ENCODE results near the gene BCAS3. TPM values are rescaled to one million over a fixed set of nuclear protein-coding genes. Genes with fewer than 3 reads are reported as not detected.

Gene BCAS3
- total and polyA plus RNA-seq, 4 donors: 5.8 to 24.6 (median 10.1) TPM

DNA sequence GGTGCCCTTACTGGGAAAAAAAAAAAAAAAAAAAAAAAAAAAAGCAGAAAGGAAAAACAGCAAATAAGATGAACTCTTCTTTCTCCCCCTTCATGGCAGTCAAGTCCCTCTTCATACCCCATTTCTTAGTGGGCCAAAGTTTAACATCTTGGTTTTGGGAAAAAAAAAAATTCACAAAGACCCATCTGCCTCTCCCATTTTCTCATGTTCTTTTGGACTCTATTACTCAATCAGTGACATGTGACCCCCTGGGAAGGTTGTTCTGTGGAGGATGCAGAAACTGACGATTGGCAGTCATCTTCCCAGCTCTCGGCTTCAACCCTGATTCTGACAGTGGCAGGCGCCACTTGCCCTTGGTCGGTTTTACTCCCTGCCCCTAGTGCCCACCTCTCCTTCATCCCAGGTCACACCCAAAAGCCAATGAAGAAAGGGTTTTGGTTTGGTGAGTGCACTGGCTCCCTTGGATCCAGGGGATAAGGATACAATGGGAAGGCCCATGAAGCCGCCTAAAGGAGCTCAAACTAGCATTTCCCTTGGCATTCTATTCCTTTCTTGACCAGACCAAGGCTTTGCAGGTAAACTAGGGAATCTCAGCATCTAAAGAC lies 661.3 kb downstream of the BCAS3 start:
- Histone ChIP-seq H3K4me3 (ENCODE audit: low read depth in 1 of 3, low read length in 3 of 3) (no peak overlapping the region), H3K36me3 (ENCODE audit: control insufficient read depth in 4 of 4, insufficient read depth in 3 of 4, low read depth in 1 of 4, low read length in 3 of 4) (no peaks in the 10 kb centered on the region), H3K27ac (ENCODE audit: low read depth in 1 of 2, low read length in 2 of 2) (no peak overlapping the region), H3K9ac (ENCODE audit: low read depth in 1 of 2, low read length in 2 of 2) (no peak overlapping the region), H3K9me3 (ENCODE audit: control insufficient read depth in 4 of 4, low read length in 3 of 4) (no peaks in the 10 kb centered on the region), H3K27me3 (ENCODE audit: control insufficient read depth in 4 of 4, insufficient read depth in 4 of 4, low read length in 3 of 4) (peaks cover 0 to 4% (median 0%) of the 10 kb centered on the region in 4 donors), H3K4me1 (ENCODE audit: control insufficient read depth in 4 of 4, insufficient read depth in 4 of 4, low read length in 3 of 4) (peaks cover 3 to 18% (median 14%) of the 10 kb centered on the region in 4 donors)
- 76% methylated on average over 5 of the region's 5 CpGs for WGBS
- no peak for DNase-seq (ENCODE audit: low spot score)
- TF ChIP-seq FOXA2 (IDR thresholded peaks at IDR 0.05) (no peak), HNF4A (conservative IDR thresholded peaks at IDR 0.05) (peak; percentile 23 to 35)

DNA sequence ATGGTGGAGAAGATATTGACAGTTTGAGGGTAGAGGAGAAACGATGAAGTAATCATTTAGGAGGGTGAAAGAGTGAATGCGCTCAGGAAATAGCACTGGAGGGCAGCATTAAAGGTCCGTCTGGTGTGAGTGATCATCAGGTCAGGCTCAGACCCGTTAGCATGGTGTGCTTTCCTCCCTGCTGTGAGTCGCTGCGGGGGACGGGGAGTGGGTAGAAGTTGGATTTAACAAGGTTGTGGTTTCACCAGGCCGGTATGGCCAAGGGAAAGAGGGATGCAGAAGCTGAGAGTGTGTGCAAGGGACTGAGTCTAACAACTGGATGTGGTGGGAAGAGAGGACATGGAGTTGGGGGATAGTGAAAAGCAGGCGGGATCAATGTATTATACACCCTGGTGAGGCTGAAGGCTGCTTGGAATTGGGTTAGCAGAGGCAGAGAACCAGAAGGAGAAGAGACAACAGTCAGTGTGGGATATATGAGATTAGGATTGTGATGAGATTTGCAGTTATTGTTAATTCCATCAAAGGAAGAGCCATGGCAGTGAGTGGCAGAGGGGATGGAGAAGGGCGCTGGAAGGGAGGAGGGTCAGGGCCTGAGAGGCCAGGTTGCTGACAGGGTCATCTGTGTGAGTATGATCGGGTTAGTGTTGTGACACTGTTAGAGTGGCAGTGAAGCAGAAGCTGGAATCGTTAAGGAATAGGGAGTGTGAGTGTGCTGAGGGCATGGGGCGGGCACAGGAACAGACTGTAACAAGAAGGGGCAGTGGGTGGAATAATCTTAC lies 663.0 kb downstream of the BCAS3 start:
- Histone ChIP-seq H3K9ac (ENCODE audit: low read depth in 1 of 2, low read length in 2 of 2) (no peak overlapping the region), H3K27ac (ENCODE audit: low read depth in 1 of 2, low read length in 2 of 2) (no peak overlapping the region), H3K9me3 (ENCODE audit: control insufficient read depth in 4 of 4, low read length in 3 of 4) (no peaks in the 10 kb centered on the region), H3K4me1 (ENCODE audit: control insufficient read depth in 4 of 4, insufficient read depth in 4 of 4, low read length in 3 of 4) (peaks cover 3 to 14% (median 10%) of the 10 kb centered on the region in 4 donors), H3K27me3 (ENCODE audit: control insufficient read depth in 4 of 4, insufficient read depth in 4 of 4, low read length in 3 of 4) (peaks cover 0 to 4% (median 0%) of the 10 kb centered on the region in 4 donors), H3K36me3 (ENCODE audit: control insufficient read depth in 4 of 4, insufficient read depth in 3 of 4, low read depth in 1 of 4, low read length in 3 of 4) (no peaks in the 10 kb centered on the region), H3K4me3 (ENCODE audit: low read depth in 1 of 3, low read length in 3 of 3) (no peak overlapping the region)
- TF ChIP-seq, protein P1, sequence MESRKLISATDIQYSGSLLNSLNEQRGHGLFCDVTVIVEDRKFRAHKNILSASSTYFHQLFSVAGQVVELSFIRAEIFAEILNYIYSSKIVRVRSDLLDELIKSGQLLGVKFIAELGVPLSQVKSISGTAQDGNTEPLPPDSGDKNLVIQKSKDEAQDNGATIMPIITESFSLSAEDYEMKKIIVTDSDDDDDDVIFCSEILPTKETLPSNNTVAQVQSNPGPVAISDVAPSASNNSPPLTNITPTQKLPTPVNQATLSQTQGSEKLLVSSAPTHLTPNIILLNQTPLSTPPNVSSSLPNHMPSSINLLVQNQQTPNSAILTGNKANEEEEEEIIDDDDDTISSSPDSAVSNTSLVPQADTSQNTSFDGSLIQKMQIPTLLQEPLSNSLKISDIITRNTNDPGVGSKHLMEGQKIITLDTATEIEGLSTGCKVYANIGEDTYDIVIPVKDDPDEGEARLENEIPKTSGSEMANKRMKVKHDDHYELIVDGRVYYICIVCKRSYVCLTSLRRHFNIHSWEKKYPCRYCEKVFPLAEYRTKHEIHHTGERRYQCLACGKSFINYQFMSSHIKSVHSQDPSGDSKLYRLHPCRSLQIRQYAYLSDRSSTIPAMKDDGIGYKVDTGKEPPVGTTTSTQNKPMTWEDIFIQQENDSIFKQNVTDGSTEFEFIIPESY (IDR thresholded peaks at IDR 0.05): no peak
- TF ChIP-seq RAD21 (IDR thresholded peaks at IDR 0.05) (no peak), NR2F2 (IDR thresholded peaks at IDR 0.05) (no peak), FOXA2 (IDR thresholded peaks at IDR 0.05) (no peak), SP1 (IDR thresholded peaks at IDR 0.05) (no peak), TAF1 (conservative IDR thresholded peaks at IDR 0.05) (no peak), JUND (IDR thresholded peaks at IDR 0.05) (no peak), RXRA (IDR thresholded peaks at IDR 0.05) (no peak), GABPA (IDR thresholded peaks at IDR 0.05 in 1 of 2, conservative IDR thresholded peaks at IDR 0.05 in 1 of 2) (no peak), HNF4G (IDR thresholded peaks at IDR 0.05) (no peak)
- TF ChIP-seq, protein P2, sequence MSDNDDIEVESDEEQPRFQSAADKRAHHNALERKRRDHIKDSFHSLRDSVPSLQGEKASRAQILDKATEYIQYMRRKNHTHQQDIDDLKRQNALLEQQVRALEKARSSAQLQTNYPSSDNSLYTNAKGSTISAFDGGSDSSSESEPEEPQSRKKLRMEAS (IDR thresholded peaks at IDR 0.05): no peak
- DNase-seq (ENCODE audit: low spot score): no peak
- WGBS: 95% methylated on average over 13 of the region's 13 CpGs

DNA sequence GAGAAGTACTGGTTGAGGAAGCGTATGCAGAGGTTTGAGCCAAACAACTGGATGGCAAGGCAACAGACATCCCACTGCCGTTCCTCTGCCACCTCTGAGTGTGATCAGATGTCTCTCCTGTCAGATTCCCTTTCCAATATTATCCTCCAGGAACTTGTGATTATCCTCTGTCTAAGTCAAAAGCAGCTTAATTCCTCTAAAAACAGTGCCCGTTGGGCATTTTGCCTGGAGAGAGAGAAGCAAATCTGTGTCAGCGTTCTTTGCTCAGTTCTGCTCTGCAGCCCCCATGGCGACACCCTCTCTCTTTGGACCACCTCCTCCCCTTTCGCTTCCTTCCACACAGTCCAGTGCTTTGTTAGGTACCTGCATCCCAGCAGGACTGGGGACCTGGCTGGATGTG lies 665.9 kb downstream of the BCAS3 start:
- Histone ChIP-seq H3K4me1 (ENCODE audit: control insufficient read depth in 4 of 4, insufficient read depth in 4 of 4, low read length in 3 of 4) (peaks cover 0 to 3% (median 1%) of the 10 kb centered on the region in 4 donors), H3K4me3 (ENCODE audit: low read depth in 1 of 3, low read length in 3 of 3) (no peak overlapping the region), H3K36me3 (ENCODE audit: control insufficient read depth in 4 of 4, insufficient read depth in 3 of 4, low read depth in 1 of 4, low read length in 3 of 4) (no peaks in the 10 kb centered on the region), H3K27me3 (ENCODE audit: control insufficient read depth in 4 of 4, insufficient read depth in 4 of 4, low read length in 3 of 4) (peaks cover 0 to 4% (median 0%) of the 10 kb centered on the region in 4 donors), H3K27ac (ENCODE audit: low read depth in 1 of 2, low read length in 2 of 2) (no peak overlapping the region), H3K9ac (ENCODE audit: low read depth in 1 of 2, low read length in 2 of 2) (no peak overlapping the region), H3K9me3 (ENCODE audit: control insufficient read depth in 4 of 4, low read length in 3 of 4) (no peaks in the 10 kb centered on the region)
- DNase-seq (ENCODE audit: low spot score): no peak
- 77% methylated on average over 6 of the region's 6 CpGs for WGBS
- TF ChIP-seq, protein P3, sequence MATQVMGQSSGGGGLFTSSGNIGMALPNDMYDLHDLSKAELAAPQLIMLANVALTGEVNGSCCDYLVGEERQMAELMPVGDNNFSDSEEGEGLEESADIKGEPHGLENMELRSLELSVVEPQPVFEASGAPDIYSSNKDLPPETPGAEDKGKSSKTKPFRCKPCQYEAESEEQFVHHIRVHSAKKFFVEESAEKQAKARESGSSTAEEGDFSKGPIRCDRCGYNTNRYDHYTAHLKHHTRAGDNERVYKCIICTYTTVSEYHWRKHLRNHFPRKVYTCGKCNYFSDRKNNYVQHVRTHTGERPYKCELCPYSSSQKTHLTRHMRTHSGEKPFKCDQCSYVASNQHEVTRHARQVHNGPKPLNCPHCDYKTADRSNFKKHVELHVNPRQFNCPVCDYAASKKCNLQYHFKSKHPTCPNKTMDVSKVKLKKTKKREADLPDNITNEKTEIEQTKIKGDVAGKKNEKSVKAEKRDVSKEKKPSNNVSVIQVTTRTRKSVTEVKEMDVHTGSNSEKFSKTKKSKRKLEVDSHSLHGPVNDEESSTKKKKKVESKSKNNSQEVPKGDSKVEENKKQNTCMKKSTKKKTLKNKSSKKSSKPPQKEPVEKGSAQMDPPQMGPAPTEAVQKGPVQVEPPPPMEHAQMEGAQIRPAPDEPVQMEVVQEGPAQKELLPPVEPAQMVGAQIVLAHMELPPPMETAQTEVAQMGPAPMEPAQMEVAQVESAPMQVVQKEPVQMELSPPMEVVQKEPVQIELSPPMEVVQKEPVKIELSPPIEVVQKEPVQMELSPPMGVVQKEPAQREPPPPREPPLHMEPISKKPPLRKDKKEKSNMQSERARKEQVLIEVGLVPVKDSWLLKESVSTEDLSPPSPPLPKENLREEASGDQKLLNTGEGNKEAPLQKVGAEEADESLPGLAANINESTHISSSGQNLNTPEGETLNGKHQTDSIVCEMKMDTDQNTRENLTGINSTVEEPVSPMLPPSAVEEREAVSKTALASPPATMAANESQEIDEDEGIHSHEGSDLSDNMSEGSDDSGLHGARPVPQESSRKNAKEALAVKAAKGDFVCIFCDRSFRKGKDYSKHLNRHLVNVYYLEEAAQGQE (IDR thresholded peaks at IDR 0.05): no peak
- TF ChIP-seq JUND (IDR thresholded peaks at IDR 0.05) (no peak), NR2F2 (IDR thresholded peaks at IDR 0.05) (no peak), FOXA1 (IDR thresholded peaks at IDR 0.05) (no peak), GABPA (IDR thresholded peaks at IDR 0.05 in 1 of 2, conservative IDR thresholded peaks at IDR 0.05 in 1 of 2) (no peak), RAD21 (IDR thresholded peaks at IDR 0.05) (no peak), YY1 (IDR thresholded peaks at IDR 0.05) (no peak), TAF1 (conservative IDR thresholded peaks at IDR 0.05) (no peak), RXRA (IDR thresholded peaks at IDR 0.05) (no peak), EGR1 (IDR thresholded peaks at IDR 0.05; ENCODE audit: low read depth in 2 of 2) (no peak), HNF4A (conservative IDR thresholded peaks at IDR 0.05) (no peak)
- TF ChIP-seq, protein P4, sequence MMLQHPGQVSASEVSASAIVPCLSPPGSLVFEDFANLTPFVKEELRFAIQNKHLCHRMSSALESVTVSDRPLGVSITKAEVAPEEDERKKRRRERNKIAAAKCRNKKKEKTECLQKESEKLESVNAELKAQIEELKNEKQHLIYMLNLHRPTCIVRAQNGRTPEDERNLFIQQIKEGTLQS (IDR thresholded peaks at IDR 0.05): no peak
- TF ChIP-seq, protein P2 (IDR thresholded peaks at IDR 0.05): no peak
